ENCODE results near the gene VPS54.

DNA sequence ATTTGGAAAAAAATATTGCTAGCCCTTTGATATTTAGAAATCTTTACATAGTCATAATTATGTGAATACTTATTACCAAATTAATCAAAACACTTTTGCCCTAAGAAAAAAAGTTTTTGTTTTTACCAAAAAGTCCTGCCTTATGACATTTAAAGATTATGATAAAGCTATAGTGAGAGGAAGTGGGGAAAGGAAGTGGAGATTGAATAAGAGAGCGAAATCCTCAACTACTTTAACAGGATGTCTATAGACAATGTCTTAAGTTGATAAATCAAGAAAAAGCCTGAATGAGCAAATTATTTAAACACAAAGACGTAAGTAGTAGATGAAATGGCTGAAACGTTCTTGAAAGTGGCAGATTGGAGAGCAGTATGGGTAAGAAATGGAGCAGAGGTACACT, 20.9 kb upstream of the VPS54 start:
- TF ChIP-seq CTCF (conservative IDR thresholded peaks at IDR 0.05; ENCODE audit: low read depth, low read length) (no peak), EZH2 (IDR thresholded peaks at IDR 0.05; ENCODE audit: borderline replicate concordance, low read depth, low read length, poor library complexity, severe bottlenecking) (no peak)
